ENCODE measurements around the gene FGF18.

FGF18 gene

DNA sequence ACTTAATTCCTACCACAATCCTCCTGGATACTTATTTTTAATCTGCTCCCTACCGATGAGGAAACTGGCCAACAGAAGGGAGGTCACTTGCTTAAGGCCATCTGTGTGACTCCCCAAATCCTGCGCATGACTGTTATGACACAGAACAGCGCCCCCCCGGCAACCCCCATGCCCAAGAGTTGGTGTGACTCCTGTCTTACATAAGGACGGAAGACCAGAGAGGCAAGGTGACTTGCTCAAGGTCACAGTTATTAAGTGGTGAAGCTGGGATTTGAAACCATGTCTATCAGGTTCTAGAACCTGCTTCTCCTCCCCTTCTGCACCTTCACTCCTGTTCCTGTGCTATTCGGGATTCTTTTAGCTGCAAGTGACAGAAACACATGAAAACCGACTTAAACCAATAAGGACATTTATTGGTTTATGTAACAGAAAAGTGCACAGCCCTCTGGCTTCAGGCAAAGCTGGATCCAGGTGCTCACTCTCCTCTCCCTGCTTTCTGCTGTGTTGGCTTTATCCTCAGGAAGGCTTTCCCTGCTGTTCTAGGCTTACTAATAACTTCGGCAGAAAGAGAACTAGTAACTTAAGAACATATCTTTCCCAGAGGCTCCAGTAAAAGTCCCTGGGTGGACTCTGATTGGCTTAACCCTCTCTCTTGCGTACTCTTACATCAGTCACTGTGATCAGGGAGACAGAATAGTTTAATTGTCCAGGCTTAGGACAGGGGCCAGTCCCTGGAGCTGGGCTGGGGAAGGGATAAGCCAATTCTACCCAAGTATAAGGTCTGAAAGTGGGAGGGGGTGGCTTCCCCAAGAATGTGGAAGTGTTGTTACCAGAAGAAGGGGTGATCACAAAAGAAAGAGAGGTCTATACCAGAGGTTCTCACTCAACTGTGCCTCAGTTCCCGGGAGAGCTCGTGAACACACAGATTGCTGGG, 43.7 kb downstream of the FGF18 start:
- DNase-seq (ENCODE audit: low read depth), result no peak
- no peak overlapping the region for H3K4me3 ChIP-seq (replicated peaks; ENCODE audit: low read depth, low read length)
- TF ChIP-seq, protein P1, sequence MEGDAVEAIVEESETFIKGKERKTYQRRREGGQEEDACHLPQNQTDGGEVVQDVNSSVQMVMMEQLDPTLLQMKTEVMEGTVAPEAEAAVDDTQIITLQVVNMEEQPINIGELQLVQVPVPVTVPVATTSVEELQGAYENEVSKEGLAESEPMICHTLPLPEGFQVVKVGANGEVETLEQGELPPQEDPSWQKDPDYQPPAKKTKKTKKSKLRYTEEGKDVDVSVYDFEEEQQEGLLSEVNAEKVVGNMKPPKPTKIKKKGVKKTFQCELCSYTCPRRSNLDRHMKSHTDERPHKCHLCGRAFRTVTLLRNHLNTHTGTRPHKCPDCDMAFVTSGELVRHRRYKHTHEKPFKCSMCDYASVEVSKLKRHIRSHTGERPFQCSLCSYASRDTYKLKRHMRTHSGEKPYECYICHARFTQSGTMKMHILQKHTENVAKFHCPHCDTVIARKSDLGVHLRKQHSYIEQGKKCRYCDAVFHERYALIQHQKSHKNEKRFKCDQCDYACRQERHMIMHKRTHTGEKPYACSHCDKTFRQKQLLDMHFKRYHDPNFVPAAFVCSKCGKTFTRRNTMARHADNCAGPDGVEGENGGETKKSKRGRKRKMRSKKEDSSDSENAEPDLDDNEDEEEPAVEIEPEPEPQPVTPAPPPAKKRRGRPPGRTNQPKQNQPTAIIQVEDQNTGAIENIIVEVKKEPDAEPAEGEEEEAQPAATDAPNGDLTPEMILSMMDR (IDR thresholded peaks at IDR 0.05; ENCODE audit: low read length, missing control alignments), result no peak

DNA sequence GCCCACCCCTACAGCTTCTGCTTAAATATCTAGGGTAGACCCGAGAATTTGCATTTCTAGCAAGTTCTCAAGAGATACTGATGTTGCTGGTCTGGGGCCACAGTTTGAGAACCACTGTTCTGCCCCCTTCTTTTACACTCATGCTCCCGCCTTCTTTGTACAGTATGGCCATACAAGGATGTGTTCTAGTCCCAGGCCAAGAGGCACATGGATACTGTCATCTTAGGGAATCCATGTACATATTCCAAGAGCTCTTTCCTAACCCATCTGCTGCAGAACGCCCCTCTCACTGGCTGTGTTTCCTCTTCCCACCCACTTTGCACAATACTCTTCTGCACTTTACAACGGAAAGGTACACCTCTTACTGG, 44.4 kb downstream of the FGF18 start:
- TF ChIP-seq, protein P1 (IDR thresholded peaks at IDR 0.05; ENCODE audit: low read length, missing control alignments), result no peak
- H3K4me3 ChIP-seq (replicated peaks; ENCODE audit: low read depth, low read length), result no peak overlapping the region
- no peak for DNase-seq (ENCODE audit: low read depth)

DNA sequence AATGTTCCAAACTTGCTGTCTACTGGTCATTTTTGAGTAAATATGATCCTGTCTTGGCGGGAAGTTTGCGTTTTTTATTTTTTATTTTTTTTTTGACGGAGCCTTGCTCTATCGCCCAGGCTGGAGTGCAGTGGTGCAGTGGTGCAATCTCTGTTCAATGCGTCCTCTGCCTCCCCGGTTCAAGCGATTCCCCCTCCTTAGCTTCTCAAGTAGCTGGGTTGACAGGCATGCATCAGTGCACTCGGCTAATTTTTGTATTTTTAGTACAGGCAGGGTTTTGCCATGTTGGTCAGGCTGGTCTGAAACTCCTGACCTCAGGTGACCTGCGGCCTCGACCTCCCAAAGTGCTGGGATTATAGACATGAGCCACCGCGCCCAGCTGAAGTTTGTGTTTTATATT, 45.4 kb downstream of the FGF18 start:
- TF ChIP-seq, protein P1 (IDR thresholded peaks at IDR 0.05; ENCODE audit: low read length, missing control alignments), result no peak
- no peak overlapping the region for H3K4me3 ChIP-seq (replicated peaks; ENCODE audit: low read depth, low read length)
- DNase-seq (ENCODE audit: low read depth), result no peak

DNA sequence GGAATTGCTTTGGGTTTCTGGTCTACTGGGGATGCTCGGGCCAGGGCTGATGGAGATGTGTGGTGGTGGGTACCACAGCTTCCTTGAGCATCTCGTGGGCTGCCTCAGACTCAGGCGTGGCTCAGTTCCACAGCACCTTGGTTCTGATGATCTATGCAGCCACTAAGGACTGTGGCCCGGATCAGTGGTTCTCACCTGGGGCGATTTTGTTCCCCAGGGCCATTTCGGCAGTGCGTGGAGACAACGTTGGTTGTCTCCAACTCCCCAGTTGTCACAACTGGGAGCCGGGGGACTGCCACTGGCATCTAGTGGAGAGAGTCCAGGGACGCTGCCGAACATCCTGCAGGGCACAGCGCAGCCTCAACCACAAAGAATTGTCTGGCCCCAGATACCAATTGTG, 47.7 kb downstream of the FGF18 start:
- TF ChIP-seq, protein P1 (IDR thresholded peaks at IDR 0.05; ENCODE audit: low read length, missing control alignments), result no peak
- H3K4me3 ChIP-seq (replicated peaks; ENCODE audit: low read depth, low read length), result no peak overlapping the region
- DNase-seq (ENCODE audit: low read depth), result no peak

DNA sequence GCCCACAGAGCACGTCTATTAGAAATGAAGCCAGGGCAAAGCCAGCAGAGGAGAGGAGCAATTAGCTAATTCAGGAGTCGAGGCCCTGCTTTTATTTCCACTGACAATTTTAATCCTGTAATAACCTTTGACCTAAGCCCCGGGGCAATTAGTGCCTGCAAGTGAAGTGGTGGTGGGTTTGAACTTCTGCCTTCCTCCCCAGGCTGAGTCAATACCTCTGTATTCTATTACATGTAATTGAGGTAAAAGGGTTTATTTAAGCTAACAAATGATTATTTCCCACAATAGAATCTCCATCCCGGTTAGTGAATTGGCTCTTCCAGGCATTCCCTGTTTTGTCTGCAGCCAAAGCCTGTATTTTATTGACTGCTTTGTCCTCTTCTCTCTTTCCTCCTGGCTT, 49.9 kb downstream of the FGF18 start:
- DNase-seq (ENCODE audit: low read depth), result no peak
- H3K4me3 ChIP-seq (replicated peaks; ENCODE audit: low read depth, low read length), result no peak overlapping the region
- TF ChIP-seq, protein P1 (IDR thresholded peaks at IDR 0.05; ENCODE audit: low read length, missing control alignments), result no peak

DNA sequence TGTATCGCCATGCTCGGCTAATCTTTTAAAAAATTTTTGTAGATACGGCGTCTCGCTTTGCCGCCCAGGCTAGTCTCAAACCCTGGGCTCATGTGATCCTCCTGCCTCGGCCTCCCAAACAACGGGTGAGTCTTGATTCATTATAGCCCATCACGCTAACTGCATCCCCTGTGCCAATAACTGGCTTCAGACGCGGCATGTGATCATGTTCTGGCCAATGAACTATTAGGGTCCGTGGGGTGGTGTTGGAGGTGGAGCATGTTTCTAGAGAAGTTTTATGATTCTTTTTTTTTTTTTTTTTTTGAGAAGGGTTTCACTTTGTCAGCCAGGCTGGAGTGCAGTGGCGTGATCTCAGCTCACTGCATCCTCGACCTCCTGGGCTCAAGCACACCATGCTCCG, 51.0 kb downstream of the FGF18 start:
- no peak overlapping the region for H3K4me3 ChIP-seq (replicated peaks; ENCODE audit: low read depth, low read length)
- no peak for DNase-seq (ENCODE audit: low read depth)
- TF ChIP-seq, protein P1 (IDR thresholded peaks at IDR 0.05; ENCODE audit: low read length, missing control alignments), result no peak
